K562 (cell line): ENCODE results near the gene UBE2D3. TPM values are rescaled to one million over a fixed set of nuclear protein-coding genes. Genes with fewer than 3 reads are reported as not detected.

Experiments
- ELF4 ChIP-seq: fragments of 450-650 bp; formaldehyde crosslinking; IDR thresholded peaks from 2 replicates; pipeline ENCODE4 v1.4.0; 2022; ENCODE audit warnings: missing genetic modification characterization
- GMEB1 ChIP-seq: fragments of 250-450 bp; sonication (Bioruptor Pico); IDR thresholded peaks from 2 replicates; pipeline ENCODE4 v1.4.0; 2020; ENCODE audit warnings: mild to moderate bottlenecking
- HMGN3 ChIP-seq: IDR thresholded peaks from 2 replicates; pipeline ENCODE4 v1.6.1; 2011; ENCODE audit warnings: borderline replicate concordance, low read depth, mild to moderate bottlenecking, mixed read lengths, low read length; ENCODE audit not compliant: insufficient read length; ENCODE audit errors: extremely low read depth
- HNRNPL ChIP-seq: fragments of 200-400 bp; formaldehyde crosslinking; IDR thresholded peaks from 2 replicates; pipeline ENCODE4 v1.6.1; 2017; ENCODE audit warnings: low read depth, mild to moderate bottlenecking, low read length
- HNRNPUL1 ChIP-seq: fragments of 200-400 bp; formaldehyde crosslinking; IDR thresholded peaks from 2 replicates; pipeline ENCODE4 v1.6.1; 2017; ENCODE audit warnings: low read length
- MYBL2 ChIP-seq, 2 experiments: fragments of 450-650 bp in 1 of 2; sonication (generic) in 1 of 2; formaldehyde crosslinking in 1 of 2; IDR thresholded peaks; 2 replicates each; pipeline versions ENCODE4 v1.6.1 to v1.8.1; 2017 to 2022; ENCODE audit warnings: borderline replicate concordance in 1 of 2, inconsistent platforms in 1 of 2, low read depth in 1 of 2, mild to moderate bottlenecking in 1 of 2, missing genetic modification reagents in 1 of 2, moderate library complexity in 1 of 2
- RNF2 ChIP-seq: sonication (generic); IDR thresholded peaks from 2 replicates; pipeline ENCODE4 v1.6.1; 2016
- SP1 ChIP-seq: sonication (generic); formaldehyde crosslinking; IDR thresholded peaks from 2 replicates; pipeline ENCODE4 v1.8.1; 2022; ENCODE audit warnings: mild to moderate bottlenecking, missing genetic modification reagents
- SUPT5H ChIP-seq: fragments of 450-650 bp; IDR thresholded peaks from 2 replicates; pipeline ENCODE4 v1.6.1; 2016
- XRCC3 ChIP-seq: fragments of 450-650 bp; IDR thresholded peaks from 2 replicates; pipeline ENCODE4 v1.6.1; 2017; ENCODE audit warnings: mild to moderate bottlenecking, moderate library complexity
- XRCC5 ChIP-seq: fragments of 200-400 bp; formaldehyde crosslinking; IDR thresholded peaks from 2 replicates; pipeline ENCODE4 v1.6.1; 2017; ENCODE audit warnings: low read depth, mild to moderate bottlenecking, low read length
- ZBTB43 ChIP-seq: sonication (generic); formaldehyde crosslinking; IDR thresholded peaks from 2 replicates; pipeline ENCODE4 v1.8.0; 2023; ENCODE audit warnings: mild to moderate bottlenecking, missing genetic modification reagents
- ZNF140 ChIP-seq: fragments of 250-450 bp; sonication (Bioruptor Pico); IDR thresholded peaks from 2 replicates; pipeline ENCODE4 v1.8.0; 2021; ENCODE audit warnings: moderate library complexity, mild to moderate bottlenecking, inconsistent platforms
- ZNF282 ChIP-seq: sonication (generic); formaldehyde crosslinking; IDR thresholded peaks from 2 replicates; pipeline ENCODE4 v1.8.1; 2023; ENCODE audit warnings: missing genetic modification reagents
- ZNF445 ChIP-seq: fragments of 250-450 bp; sonication (Bioruptor Pico); IDR thresholded peaks from 2 replicates; pipeline ENCODE4 v1.4.0; 2020; ENCODE audit warnings: low read depth, mild to moderate bottlenecking, moderate library complexity
- polyA plus RNA-seq, 8 experiments: library from polyadenylated mRNA; depleted of rRNA in 4 of 8; stranded (reverse) in 5 of 8; unstranded in 3 of 8; fragments of >200 nt; fragmentation: Nextera tagmentation in 2 of 8; fragmentation: Illumina TruSeq in 1 of 8; extraction: Ambion mirVana in 2 of 8; extraction: Trizol in 1 of 8; gene quantifications; 2 replicates each; pipeline versions ENCODE4 v1.2.1 to v1.2.3, GENCODE V29; 2011 to 2014; ENCODE audit warnings: inconsistent platforms in 1 of 8, missing spikeins in 1 of 8
- total RNA-seq, 7 experiments: library from RNA; depleted of rRNA in 6 of 7; stranded (reverse); fragments of >200 nt in 6 of 7; fragmentation: Illumina TruSeq in 2 of 7; extraction: Trizol in 2 of 7; gene quantifications; 2 replicates each; pipeline versions ENCODE4 v1.2.1 to v1.2.3, GENCODE V29; 2011 to 2021; ENCODE audit warnings: low replicate concordance in 1 of 7
- TF ChIP-seq, protein P1 (sequence below), 2 experiments: fragments of 450-650 bp in 1 of 2; sonication (generic) in 1 of 2; formaldehyde crosslinking in 1 of 2; IDR thresholded peaks; 2 replicates each; pipeline versions ENCODE4 v1.7.1 to v1.9.0; 2016 to 2022; ENCODE audit warnings: inconsistent platforms in 1 of 2, mild to moderate bottlenecking in 1 of 2, missing genetic modification reagents in 1 of 2

The UBE2D3 gene
- total and polyA plus RNA-seq, 9 of the 15 experiments (the other 6 are each of a cell fraction or from before 2014, with no cell fraction given): 191 to 618 (median 292) TPM

DNA sequence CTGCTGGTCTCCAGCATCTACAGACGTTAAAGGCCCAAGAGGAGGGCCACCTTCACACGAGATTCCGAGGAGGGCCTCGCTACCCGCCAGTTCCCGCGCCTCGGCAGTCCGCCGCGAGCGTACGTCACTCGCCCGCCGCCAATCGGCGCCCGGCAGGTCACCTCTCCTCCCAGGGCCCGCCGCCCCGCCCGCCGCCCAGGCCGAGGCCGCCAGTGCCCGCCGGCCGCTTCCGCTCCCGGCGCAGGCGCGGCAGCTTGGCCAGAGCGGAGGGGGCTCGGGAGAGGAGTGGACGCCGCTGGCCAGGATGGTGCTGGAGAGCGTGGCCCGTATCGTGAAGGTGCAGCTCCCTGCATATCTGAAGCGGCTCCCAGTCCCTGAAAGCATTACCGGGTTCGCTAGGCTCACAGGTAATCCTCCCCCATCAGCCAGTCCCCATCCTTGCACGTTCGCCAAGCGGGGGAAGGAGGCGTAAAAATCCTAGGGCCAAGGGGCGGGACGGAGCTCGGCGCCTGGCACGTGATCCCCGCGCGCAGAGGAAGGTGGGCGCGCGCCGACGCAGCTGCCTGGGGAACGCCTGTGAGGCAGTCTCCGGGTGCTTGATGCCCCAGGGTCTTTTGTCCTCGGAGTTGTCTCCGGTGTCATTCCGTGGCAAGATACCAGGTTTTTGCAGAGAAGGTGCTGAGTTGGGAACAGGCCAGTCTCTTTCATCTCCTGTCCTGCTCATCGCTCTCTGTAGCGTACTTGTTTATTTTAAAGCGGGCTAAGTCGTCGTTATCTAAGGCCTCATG is 41.6 kb upstream of the UBE2D3 start, which contains the start of gene CISD2 (continued):
- TF ChIP-seq ZBTB43 (no peak), ZNF282 (CRISPR knock-in tag) (no peak; the same call in 1 of the 2 replicates), XRCC3 (no peak), SP1 (CRISPR knock-in tag) (peak; percentile 91), MYBL2 (IDR thresholded peaks at IDR 0.05; ENCODE audit: low read depth) (no peak), MYBL2 (CRISPR knock-in tag; IDR thresholded peaks at IDR 0.05; ENCODE audit: borderline replicate concordance) (no peak), HNRNPUL1 (no peak), SUPT5H (peak; percentile 83), HNRNPL (no peak), ZNF140 (no peak), GMEB1 (CRISPR knock-in tag) (peak; percentile 71; the same call in 1 of the 2 replicates), RNF2 (peak; percentile 64), HMGN3 (peak; percentile 77), XRCC5 (no peak), ZNF445 (no peak), ELF4 (CRISPR knock-in tag) (no peak)
- TF ChIP-seq, protein P1, sequence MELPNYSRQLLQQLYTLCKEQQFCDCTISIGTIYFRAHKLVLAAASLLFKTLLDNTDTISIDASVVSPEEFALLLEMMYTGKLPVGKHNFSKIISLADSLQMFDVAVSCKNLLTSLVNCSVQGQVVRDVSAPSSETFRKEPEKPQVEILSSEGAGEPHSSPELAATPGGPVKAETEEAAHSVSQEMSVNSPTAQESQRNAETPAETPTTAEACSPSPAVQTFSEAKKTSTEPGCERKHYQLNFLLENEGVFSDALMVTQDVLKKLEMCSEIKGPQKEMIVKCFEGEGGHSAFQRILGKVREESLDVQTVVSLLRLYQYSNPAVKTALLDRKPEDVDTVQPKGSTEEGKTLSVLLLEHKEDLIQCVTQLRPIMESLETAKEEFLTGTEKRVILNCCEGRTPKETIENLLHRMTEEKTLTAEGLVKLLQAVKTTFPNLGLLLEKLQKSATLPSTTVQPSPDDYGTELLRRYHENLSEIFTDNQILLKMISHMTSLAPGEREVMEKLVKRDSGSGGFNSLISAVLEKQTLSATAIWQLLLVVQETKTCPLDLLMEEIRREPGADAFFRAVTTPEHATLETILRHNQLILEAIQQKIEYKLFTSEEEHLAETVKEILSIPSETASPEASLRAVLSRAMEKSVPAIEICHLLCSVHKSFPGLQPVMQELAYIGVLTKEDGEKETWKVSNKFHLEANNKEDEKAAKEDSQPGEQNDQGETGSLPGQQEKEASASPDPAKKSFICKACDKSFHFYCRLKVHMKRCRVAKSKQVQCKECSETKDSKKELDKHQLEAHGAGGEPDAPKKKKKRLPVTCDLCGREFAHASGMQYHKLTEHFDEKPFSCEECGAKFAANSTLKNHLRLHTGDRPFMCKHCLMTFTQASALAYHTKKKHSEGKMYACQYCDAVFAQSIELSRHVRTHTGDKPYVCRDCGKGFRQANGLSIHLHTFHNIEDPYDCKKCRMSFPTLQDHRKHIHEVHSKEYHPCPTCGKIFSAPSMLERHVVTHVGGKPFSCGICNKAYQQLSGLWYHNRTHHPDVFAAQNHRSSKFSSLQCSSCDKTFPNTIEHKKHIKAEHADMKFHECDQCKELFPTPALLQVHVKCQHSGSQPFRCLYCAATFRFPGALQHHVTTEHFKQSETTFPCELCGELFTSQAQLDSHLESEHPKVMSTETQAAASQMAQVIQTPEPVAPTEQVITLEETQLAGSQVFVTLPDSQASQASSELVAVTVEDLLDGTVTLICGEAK (IDR thresholded peaks at IDR 0.05): no peak
- TF ChIP-seq, protein P1 (CRISPR knock-in tag; IDR thresholded peaks at IDR 0.05): no peak
